ENCODE data around the gene SMPD3.
A peak's percentile ranks its signal among the peaks of the same experiment; 100 is the strongest.

The SMPD3 gene

DNA sequence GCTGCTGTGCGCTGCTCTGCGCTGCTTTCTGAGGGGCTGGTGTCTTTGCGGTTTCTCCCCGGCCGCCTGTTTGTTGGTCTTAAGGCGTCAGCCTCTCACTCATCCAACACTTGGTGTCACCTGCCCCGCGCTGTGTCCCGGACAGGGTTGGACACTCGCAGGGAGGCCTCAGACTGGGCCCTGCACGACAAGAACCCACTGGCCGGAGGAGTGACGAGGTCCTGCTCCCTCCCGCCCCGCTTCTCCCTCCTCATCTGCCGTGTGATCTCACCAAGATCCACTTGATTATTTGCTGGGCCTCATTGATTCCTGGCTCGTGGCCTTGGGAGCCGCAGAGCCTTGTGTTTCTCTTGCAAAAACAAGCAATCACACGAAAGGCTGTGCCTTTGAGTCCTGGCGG, 80.9 kb downstream of the SMPD3 start:
- no peak for DNase-seq

DNA sequence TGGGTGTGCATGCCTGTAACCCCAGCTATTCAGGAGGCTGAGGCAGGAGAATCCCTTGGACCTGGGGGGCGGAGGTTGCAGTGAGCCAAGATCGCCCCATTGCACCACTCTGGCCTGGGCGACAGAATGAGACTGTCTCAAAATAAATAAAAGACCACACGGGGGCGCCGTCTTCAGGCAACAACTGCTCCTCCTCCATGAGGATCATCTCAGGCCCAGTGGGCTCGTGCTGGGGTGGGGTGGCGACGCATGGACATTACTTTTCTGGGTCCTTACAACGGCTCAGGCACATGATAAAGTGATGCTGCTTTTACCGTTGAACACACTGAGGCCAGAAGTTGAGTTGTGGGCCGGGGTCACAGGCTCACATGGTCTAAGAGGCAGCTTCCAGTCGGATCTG, 81.3 kb downstream of the SMPD3 start:
- no peak for DNase-seq

DNA sequence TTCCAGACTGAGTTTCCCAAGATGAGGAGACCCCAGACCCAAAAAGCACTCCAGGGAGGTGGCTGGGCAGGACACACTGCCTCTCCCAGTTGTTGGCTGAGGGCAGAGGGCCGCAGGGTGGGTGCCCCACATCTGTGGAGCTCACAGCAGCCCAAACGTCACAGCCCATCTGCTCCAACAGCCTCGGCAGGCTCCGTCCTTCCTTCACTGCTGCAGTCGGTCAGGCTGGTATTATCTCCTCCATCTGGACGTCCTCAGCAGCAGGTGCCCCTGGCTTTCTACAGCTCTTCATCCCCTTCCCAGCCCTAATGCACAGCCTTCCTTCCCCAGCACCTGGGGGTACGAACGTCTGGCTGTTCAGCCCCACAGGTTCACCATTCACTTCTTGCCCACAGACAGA, 82.2 kb downstream of the SMPD3 start:
- DNase-seq: peak; percentile 66

DNA sequence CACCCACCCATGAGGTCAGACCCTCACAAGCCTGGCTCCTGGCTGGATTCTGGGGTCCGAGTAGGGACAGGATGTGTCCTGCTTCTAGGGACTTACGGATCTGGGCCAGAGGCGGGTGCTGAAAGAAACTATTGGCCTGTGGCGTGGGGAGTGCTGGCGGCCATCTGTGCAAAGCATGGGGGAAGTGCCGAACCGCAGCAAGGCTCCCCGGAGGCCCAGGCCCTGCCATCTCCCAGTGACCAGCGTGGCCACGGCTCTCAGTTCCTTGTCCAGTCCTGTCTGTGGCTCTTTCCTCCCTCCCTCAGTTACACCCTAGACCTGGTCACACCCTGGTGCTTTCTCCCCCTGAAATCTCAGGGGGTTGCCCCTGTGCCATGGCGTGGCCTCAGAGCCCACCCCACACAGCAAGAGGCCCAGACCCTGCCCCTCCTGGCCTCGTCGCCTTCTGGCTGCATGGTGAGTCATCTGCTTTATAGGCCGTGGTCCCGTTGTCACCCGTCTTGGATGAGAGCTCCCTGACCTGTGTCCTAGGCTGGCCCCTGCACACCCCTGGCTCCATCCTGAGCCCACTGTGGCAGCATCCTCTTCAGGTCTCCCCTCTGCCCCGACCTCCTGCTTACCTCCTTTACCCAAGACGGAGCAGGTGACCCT, 83.0 kb downstream of the SMPD3 start:
- DNase-seq: no peak

DNA sequence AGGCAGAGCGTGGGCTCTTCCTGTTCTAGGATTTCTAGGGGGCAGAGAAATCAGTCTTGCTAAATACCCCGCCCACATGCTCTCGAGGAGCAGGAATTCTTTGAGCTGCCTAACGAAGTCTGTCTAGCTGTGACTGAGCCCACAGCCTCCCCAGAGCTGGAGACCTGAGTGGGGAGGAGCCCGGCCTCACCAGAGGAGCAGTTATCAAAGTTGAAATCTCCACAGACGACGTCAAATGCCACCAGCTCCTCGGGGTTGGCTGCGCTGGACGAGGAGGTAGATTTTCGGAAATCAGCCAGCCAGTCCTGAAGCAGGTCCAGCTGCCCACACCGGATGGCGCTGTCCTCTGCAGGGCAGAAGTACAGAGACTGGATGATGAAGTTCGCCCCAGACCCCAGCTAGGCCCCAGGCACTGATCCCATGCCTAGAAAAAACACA, 83.7 kb downstream of the SMPD3 start:
- DNase-seq: no peak

DNA sequence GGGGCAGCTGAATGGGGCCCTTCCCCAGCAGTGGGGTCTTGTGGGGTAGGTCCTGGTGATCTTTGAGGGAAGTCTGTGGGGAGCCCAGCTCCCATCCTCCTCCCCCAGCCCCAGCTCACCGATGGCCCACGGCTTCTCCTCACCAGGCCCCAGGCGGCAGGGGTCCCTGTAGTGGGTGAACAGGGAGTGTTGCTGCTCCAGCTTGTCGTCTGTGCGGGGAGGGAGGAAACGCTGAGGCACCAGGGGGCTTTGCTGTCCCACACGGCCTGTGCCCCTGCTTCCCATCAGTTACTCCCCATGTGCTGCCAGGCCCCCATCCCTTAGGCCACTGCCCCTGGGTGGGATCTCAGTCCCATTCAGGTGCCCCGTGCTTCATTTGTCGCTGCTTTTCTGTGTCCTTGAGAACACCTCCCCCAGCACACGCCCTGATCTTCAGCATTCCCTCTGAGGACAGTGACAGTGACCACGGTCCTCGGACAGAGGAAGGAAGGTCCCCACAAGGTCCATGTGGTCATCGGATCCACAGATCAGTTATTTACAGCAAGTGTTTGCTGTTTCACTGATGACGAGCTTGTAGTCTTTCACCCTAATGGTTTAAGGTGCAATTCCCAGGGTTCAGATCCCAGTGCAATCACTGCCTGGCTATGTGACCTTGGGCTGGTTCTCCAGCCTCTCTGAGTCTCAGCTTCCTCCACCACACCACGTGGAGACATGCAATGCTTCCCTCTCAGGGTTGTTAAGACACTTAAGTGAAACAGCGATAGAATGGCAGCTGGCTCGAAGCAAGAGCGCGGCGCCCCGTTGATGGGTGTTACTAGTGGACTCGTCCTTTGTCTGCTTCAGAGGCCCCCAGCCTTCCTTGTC, 84.4 kb downstream of the SMPD3 start:
- DNase-seq: no peak

DNA sequence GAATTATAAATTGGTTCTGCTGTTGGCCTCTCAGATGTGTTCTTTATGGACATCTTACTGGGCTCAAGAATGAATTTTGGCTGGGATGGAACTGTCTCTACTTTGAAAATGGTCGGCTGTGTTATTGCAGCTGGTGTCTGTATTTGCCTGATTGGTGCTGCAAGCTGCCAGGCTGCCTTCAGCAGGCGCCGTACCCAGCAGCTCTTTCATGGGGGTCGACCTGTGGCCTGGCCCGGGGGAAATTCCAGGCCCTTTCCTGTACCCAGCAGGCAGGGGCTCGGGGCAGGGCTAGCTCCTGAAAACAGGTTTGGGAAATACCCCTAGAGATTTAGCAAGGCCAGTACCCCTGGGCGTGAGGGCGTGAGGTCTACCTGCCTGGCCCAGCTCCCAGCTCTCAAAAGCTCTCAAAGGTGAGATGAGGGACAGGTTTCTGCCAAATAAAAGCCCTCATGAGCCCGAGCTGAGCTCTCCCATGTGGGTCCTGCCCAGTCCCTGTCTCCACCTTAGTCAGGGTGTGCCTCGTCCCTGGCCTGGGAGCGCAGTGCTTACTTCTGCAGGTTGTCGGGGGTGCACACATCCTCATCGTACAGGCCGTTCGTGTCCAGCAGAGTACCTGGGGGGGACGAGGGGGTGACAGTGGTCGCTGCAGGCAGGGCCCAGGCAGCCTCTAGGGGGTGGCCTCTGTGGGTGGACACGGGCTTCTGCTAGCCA, 85.2 kb downstream of the SMPD3 start:
- DNase-seq: no peak

DNA sequence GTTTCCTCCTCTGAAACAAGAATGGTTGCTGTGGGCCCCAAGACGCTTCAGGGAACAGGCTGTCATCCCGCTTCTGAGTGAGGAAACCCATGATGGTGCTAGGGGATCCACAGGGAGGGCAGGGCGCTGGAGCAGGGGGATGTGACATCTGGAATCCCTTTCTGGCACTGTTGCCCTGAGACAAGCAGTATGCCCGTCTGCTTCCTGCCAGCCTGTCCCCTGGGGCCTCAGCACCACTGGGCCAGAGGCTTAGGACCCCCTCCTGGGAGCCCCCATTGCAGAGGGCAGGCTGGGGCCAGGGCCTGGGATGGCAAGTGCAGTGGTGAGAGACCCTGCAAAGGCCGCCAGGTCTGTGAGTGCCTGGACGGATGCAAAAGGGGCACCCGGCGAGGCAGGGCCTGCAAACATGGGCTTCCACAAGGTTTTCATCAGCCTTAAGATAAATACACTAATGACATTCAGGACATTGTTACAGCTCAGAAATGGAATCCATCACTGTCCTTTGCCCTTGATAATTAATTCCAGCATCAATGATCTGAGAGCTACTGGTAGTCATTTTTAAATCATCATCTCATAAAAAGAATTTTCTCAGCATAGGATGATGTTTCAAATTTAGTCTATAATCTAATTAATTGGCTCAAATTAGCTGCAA, 85.9 kb downstream of the SMPD3 start:
- DNase-seq: no peak

DNA sequence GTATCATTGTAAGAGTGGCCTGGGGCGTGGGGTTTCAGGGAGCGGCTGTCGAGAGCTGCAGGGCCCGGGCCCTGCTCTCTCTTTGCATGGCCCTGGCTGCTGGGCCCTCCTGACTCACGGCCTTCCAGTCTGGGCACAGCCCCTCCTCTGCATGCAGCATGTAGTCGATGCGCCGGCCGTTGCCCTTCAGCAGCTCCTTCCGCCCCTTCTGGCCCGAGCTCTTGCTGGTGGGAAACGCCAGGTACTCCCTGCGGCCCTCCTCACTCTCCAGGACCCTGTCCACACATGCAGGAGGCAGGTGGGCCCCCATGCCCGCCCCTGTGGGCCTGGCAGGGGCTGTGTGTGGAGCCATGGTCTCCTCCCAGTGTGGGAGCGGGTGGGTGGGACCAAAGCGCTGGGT, 86.8 kb downstream of the SMPD3 start:
- DNase-seq: no peak

DNA sequence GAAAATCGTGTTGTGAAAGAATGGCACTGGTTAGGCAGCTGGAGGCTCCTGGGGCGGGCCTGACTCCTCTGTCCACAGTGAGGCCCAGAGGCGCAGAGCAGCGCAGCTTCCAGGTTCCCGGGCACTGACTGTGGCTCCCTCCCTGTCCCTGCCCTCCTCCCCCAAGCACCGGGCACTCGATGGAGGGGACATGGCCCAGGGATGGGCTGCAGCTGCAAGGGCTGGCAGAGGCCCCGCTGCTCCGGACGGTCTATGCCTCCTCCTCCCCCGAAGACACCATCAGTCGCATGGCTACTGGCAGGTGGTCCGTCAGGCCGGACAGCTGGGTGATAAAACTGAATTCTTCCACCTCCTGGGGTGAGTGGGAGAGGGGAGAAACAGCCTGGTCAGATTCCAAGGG, 87.4 kb downstream of the SMPD3 start:
- no peak for DNase-seq

DNA sequence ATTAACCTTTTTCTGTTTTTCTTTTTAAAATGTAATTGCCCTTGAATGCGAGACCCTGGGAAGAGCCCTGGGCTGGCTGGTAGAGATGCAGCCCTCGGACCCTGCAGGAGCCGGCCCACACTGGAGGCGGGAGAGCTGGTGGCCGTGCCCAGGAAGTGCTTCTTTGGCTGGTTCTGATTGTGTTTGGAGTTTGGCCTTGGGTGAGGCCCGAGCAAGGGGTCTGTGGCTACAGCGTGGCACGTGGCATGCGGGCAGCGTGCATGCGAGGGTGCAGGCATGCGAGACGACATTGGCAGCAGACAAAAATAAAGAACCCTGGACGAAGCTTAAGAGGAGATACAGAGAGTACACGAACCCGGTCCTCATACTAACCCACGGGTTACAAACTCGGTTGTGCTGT, 87.8 kb downstream of the SMPD3 start:
- DNase-seq: no peak

DNA sequence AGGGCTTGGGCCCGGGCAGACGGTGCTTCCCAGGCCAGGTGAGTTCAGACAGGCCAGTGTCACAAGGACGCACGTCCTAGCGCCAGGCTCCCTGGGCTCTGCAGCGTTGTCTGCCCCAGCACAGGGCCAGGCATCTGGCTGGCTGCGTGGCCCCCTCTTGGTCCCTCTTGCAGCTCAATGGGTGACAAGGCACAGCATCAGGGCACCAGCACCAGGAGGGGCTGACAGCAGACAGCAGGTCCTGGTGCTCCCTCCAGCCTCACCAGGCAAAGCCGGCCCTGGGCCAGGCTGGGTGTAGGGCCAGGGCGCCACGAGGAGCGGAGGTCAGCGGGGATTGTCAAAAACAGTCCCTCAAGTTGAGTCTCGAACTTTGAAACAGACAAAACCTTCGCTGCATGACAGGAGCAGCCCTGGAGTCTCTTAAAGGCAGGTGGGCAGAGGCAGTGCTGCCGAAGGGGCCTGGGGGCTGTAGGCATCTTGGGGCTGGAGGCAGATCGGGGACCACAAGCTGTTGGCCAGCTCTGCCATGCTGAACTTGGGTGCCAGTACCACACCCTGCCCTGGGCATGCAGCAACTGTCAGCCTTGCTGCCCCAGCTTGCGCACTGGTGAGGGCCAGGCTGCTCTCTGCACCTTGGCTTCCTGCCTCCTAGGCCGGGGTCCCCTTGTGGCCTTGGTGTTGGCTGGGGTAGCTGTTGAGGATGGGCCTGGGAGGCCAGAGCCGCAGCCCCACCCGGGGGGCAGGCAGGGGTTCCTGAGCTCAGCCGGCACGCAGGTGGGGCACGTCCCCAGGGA, 88.7 kb downstream of the SMPD3 start:
- DNase-seq: no peak

DNA sequence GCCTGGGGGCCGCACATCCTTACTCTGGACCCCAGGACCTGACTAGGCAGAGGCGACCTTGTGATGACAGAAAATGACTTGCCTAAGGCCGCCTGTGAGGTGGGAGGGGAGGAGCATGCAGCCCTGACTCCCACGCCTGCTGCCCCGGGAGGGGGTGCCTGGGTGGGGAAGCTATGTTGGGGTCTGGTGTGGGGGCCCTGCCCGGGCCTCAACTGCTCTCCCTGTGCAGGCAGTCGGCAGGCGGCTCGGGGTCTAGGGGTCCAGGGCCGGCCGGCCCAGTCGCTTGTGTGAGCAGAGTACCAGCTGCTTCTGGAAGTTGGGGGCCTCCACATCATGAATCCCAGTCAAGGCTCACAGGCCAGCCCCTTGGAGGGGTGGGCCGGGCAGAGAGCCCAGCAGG, 89.4 kb downstream of the SMPD3 start:
- DNase-seq: no peak

DNA sequence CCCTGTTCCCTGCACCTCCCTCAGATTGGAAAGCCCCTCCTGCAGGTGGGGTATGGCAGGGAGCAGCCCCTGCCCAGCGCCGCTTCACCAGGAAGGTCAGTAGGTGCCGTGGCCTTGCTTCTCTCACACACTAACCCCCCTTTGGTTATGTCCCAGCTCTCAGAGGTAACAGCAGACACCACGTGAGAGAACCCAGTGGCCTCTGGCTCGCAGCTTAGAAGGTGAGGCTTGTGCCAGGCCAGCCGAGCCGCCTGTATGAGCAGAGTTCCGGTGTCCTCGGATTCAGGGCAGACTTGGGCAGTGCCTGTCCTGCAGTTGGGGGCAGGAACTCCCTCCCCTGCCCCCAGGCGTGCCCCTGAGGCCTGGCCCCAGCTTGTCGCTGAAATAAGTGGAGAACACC, 90.4 kb downstream of the SMPD3 start:
- DNase-seq: no peak

DNA sequence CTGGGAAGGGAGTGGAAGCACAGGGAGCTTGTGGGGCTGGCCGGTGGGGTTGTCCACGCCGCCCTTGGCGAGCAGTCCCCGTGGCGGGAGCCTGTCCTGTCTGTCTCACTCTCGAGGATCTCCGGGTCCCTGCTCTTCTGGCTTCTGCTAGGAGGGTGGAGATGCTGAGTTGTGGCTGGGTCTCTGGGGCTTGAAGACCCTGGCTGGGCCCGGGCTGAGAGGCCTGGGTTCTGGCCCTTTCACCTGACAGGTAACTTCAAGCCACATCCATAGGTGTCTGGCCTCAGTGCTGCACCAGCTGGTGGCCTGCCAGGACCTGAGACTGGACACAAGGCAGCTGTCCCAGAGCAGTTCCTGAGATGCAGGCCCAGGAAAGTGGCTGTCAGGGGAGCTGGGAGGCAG, 90.8 kb downstream of the SMPD3 start:
- no peak for DNase-seq

DNA sequence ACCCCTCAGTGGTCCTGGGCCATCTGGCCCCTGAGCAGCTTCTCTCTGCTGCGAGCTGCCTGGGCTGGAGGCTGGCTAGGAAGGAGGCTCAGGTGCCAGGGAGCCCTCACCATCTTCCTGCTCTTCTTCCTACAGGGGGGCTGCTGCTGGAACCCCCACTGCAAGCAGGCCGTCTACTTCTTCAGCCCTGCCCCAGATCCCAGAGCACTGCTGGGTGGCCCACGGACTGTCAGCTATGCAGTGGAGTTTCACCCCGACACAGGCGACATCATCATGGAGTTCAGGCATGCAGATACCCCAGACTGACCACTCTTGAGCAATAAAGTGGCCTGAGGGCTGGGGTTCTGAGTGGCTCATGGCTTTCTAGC, 91.4 kb downstream of the SMPD3 start:
- no peak for DNase-seq

DNA sequence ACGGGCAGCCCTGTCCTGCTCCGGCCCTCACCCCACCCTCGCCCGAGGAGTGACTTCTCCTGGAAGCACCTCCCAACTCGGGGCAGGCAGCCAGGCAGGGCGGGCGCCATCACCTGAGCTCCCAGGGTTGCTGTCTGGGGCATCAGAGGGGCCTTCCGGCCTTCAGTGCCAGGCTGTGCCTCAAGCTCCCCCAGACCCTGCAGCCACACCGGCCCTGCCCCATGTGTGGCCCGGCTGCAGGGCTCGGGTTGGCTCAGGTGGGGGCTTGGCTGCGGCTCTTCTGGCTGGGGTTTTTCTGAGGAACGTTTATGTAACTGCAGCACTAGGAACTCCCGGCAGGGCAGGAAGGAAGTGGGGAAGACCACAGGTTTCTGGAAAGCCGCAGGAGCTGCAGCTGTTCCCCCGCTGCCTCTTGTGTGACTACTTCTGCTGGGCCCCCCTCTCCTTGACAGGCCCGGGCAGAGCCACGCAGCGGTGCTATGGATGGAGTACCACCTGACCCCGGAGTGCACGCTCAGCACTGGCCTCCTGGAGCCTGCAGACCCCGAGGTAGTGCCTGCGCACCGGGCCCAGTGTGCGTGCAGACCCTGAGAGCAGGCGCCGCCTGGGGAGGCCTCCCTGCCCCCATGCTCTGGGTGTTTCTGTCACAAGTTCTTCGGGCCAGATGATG, 91.9 kb downstream of the SMPD3 start:
- no peak for DNase-seq

DNA sequence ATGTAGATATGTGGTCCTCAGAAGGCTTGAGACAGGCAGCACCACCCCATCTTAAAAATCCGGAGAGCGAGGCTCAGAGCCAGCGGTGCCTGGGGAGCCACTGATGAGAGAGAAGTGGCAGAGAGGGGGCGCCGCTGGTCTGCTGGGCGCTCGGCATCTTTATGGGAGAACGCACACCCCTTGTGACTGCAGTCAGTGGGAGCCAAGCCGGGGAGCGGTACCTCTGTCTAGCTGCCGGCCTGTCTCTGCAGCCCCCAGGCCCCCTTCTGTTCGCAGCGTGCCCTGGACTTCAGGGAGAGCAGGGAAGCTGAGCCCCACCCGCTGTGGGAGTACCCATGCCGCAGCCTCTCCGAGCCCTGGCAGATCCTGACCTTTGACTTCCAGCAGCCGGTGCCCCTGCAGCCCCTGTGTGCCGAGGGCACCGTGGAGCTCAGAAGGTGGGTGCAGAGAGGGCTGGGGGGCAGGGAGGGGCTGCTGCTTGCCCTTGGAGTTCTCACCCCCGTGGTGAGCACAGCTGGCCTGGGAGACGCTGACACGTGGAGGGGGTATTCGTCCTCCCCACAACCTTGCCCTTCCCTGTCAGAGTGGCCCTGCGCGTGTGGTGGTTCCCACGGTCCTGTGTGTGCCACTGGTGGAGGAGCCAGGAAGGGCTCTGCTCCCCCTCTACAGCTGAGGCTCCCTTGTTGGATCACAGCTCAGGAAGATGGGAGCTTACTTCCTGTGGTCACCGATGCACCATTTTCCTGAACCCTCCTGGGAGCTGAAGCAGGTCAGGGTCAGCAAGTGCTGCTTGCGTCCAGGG, 92.7 kb downstream of the SMPD3 start:
- no peak for DNase-seq

DNA sequence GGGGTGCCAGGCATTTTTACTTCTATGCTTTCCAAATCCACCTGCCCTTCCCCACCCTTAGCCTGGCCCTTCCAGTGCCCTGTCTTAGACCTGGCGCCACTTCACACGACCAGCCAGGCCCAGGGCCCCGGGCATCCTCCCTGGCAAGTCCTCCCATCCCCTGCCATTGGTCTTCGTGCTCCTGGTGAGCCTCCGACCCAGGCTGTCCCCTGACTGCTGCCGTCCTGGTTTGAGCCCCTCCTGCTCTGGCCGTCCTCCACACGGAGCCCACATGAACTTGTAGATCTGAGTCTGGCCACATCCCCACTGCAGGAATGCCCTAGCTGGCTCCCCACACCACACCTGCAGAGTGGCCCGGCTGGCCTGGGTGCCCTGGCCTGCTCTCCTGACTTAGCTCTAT, 93.5 kb downstream of the SMPD3 start:
- no peak for DNase-seq

DNA sequence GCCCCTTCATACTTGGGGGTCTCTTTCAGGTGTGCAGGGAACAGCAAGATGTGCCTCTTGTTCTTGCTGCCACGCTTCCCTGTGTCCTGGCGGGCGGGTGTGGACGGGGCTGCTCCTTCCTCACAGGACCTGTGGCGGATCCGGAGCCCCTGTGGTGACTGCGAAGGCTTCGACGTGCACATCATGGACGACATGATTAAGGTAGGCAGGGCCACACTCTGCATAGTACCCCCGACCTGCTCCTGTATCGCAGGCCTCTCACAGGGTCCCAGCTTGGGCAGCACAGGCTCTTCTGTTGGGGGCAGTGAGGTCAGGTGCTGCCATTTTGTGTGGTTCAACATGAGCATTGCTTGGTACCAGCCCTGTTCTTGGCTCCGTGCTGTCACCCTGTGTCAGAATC, 94.9 kb downstream of the SMPD3 start:
- no peak for DNase-seq

DNA sequence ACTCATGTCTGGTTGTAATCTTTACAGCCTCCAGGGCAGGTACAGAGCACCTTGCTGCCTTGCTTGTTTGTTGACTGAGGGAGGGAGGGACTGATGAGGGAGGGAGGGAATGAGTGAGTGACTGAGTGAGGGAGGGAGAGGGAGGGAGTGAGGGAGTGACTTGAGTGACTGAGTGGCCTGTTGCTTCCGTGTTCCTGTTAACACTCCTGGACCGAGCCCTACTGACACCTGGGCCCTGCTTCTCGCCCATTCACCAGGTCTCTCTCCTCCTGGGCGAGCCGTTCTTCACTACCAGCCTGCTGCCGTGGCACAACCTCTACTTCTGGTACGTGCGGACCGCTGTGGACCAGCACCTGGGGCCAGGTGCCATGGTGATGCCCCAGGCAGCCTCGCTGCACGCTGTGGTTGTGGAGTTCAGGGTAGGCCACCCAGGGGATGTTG, 96.3 kb downstream of the SMPD3 start:
- DNase-seq: no peak

Measured in DMS 273 treated with DMSO at 0.1 percent for 48 hours (cell line).